ENCODE measurements around the gene SKOR2. TPM values are rescaled to one million over a fixed set of nuclear protein-coding genes. Genes with fewer than 3 reads are reported as not detected.

The SKOR2 gene
- total and polyA plus RNA-seq, 2 of the 13 experiments (the other 11 are each of a cell fraction or from before 2014, with no cell fraction given): not detected

DNA sequence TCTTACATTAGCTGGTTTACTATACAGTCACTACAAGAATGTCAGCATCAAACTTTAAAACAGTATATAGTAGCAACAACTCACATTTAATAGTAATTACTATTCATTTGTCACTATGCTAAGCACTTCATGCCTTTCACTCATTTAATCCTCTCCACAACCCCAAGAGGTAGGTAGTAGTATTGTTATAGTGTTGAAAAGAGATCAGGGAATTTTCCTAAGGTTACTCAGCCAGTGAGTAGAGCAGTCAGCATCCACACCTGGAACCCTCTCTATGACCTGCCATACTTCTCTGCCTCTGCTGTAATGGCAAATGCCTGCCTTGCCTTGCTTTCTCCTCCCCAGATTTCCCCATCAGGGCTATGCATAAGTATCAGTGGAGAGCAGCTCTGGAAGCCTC is 24.8 kb downstream of the SKOR2 start:
- no peak for ATAC-seq
- BruUV-seq (replicated peaks): no TSS peak

More for the DNA sequence above, 24.8 kb downstream of the SKOR2 start:
- FAIRE-seq (no peak), DNase-seq (ENCODE audit: low spot score) (no peak)
- H3K4me3 ChIP-seq (replicated peaks in 1 of 3; ENCODE audit: insufficient read depth in 1 of 3, low read depth in 2 of 3, low read length in 3 of 3): no peak overlapping the region
- intact Hi-C loops (cut with micrococcal nuclease; ENCODE audit: unreplicated experiment) (no loop called here), in situ Hi-C loops (cut with HindIII; ENCODE audit: extremely low pct_ligation_motif_present, low pct_unique_long_range_greater_than_20kb) (no loop called here)
- no peaks in the 10 kb centered on the region for H3K79me2 ChIP-seq (ENCODE audit: insufficient read depth, low read length)
- H3K36me3 ChIP-seq (replicated peaks in 1 of 2; ENCODE audit: control insufficient read depth in 1 of 2, insufficient read depth in 2 of 2, low read length in 2 of 2): no peaks in the 10 kb centered on the region
- POLR2A ChIA-PET: no interaction called here
- no peak overlapping the region for H2AFZ ChIP-seq (ENCODE audit: low read length)
- TF ChIP-seq, protein P1, sequence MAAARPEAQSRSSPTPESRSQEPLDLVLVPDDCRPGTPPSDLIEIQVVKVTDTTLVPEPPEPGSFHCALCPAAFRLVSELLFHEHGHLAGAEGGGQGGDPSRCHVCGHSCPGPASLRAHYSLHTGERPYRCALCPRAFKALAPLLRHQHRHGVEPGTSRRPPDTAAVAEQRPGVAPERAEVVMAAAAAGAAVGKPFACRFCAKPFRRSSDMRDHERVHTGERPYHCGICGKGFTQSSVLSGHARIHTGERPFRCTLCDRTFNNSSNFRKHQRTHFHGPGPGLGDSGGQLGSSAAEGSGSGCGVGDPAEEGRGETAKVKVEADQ (CRISPR knock-in tag; IDR thresholded peaks at IDR 0.05; ENCODE audit: borderline replicate concordance): no peak
- TF ChIP-seq, protein P2, sequence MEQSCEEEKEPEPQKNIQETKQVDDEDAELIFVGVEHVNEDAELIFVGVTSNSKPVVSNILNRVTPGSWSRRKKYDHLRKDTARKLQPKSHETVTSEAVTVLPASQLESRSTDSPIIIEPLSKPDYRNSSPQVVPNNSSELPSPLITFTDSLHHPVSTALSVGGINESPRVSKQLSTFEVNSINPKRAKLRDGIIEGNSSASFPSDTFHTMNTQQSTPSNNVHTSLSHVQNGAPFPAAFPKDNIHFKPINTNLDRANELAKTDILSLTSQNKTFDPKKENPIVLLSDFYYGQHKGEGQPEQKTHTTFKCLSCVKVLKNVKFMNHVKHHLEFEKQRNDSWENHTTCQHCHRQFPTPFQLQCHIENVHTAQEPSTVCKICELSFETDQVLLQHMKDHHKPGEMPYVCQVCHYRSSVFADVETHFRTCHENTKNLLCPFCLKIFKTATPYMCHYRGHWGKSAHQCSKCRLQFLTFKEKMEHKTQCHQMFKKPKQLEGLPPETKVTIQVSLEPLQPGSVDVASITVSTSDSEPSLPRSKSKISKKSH (CRISPR knock-in tag; IDR thresholded peaks at IDR 0.05; ENCODE audit: borderline replicate concordance): no peak
- no peak for TF ChIP-seq XBP1 (CRISPR knock-in tag; IDR thresholded peaks at IDR 0.05)
- TF ChIP-seq, protein P3, sequence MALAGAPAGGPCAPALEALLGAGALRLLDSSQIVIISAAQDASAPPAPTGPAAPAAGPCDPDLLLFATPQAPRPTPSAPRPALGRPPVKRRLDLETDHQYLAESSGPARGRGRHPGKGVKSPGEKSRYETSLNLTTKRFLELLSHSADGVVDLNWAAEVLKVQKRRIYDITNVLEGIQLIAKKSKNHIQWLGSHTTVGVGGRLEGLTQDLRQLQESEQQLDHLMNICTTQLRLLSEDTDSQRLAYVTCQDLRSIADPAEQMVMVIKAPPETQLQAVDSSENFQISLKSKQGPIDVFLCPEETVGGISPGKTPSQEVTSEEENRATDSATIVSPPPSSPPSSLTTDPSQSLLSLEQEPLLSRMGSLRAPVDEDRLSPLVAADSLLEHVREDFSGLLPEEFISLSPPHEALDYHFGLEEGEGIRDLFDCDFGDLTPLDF (CRISPR knock-in tag; IDR thresholded peaks at IDR 0.05): no peak
- TF ChIP-seq ARNT2 (CRISPR knock-in tag; IDR thresholded peaks at IDR 0.05; ENCODE audit: low read depth): no peak
- TF ChIP-seq GFI1 (CRISPR knock-in tag; IDR thresholded peaks at IDR 0.05; ENCODE audit: borderline replicate concordance): no peak
- TF ChIP-seq CREB1 (IDR thresholded peaks at IDR 0.05): no peak
- TF ChIP-seq CREB1 (CRISPR knock-in tag; IDR thresholded peaks at IDR 0.05): no peak
- TF ChIP-seq RCOR2 (CRISPR knock-in tag; IDR thresholded peaks at IDR 0.05): no peak
- no peak for TF ChIP-seq ZNF782 (CRISPR knock-in tag; IDR thresholded peaks at IDR 0.05; ENCODE audit: borderline replicate concordance)
- no peak for TF ChIP-seq MTA1 (CRISPR knock-in tag; IDR thresholded peaks at IDR 0.05; ENCODE audit: borderline replicate concordance)
- no peak for TF ChIP-seq NR3C1 (CRISPR knock-in tag; IDR thresholded peaks at IDR 0.05)
- TF ChIP-seq, protein P4, sequence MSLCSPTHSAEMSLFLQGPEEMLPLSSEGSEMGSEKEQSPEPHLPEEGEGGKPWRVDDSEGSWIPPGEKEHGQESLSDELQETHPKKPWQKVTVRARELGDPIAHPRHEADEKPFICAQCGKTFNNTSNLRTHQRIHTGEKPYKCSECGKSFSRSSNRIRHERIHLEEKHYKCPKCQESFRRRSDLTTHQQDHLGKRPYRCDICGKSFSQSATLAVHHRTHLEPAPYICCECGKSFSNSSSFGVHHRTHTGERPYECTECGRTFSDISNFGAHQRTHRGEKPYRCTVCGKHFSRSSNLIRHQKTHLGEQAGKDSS (CRISPR knock-in tag; IDR thresholded peaks at IDR 0.05; ENCODE audit: borderline replicate concordance, low read depth): no peak
- TF ChIP-seq POLR2A (IDR thresholded peaks at IDR 0.05; ENCODE audit: insufficient read depth in 1 of 2, low read depth in 2 of 2, low read length in 2 of 2): no peak
- no peak for TF ChIP-seq HNRNPLL (IDR thresholded peaks at IDR 0.05; ENCODE audit: low read depth, low read length, poor library complexity, severe bottlenecking)
- TF ChIP-seq, protein P5, sequence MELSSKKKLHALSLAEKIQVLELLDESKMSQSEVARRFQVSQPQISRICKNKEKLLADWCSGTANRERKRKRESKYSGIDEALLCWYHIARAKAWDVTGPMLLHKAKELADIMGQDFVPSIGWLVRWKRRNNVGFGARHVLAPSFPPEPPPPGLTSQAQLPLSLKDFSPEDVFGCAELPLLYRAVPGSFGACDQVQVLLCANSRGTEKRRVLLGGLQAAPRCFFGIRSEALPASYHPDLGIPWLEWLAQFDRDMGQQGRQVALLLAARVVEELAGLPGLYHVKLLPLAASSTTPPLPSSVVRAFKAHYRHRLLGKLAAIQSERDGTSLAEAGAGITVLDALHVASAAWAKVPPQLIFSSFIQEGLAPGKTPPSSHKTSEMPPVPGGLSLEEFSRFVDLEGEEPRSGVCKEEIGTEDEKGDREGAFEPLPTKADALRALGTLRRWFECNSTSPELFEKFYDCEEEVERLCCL (CRISPR knock-in tag; IDR thresholded peaks at IDR 0.05; ENCODE audit: borderline replicate concordance): no peak
- TF ChIP-seq ZNF33B (CRISPR knock-in tag; IDR thresholded peaks at IDR 0.05): no peak
- no peak overlapping the region for H3K4me2 ChIP-seq (ENCODE audit: low read depth, low read length)
- no peak overlapping the region for H3K9ac ChIP-seq (ENCODE audit: insufficient read depth, low read depth, low read length)
- CTCF ChIA-PET (ENCODE audit: low intra/inter-chr PET ratio, low total read pairs): no interaction called here
- no peaks in the 10 kb centered on the region for H3K4me1 ChIP-seq (ENCODE audit: insufficient read depth, low read length)
- H3K27ac ChIP-seq (ENCODE audit: extremely low read length, insufficient read depth, low read length): no peak overlapping the region
- no peaks in the 10 kb centered on the region for H3K9me3 ChIP-seq (ENCODE audit: low read length)
- H4K20me1 ChIP-seq (ENCODE audit: insufficient read depth, low read length): no peaks in the 10 kb centered on the region
- peaks cover 0 to 10% of the 10 kb centered on the region in 2 experiments; a peak in 2 of 5 replicates for H3K27me3 ChIP-seq (ENCODE audit: control insufficient read depth in 1 of 2, insufficient read depth in 2 of 2, low read length in 2 of 2)

Measured in HepG2 (cell line).